BE2C (cell line): ENCODE measurements around the gene AP5Z1. TPM values are rescaled to one million over a fixed set of nuclear protein-coding genes. Genes with fewer than 3 reads are reported as not detected.

ENCODE experiments used
- DNase-seq: peaks from one replicate; pipeline ENCODE4 v3.0.0-alpha.2; 2020
- H3K27me3 ChIP-seq: fragments of 250-450 bp; sonication (Bioruptor Pico); 2 replicates; pipeline ENCODE4 v1.5.1; 2020; ENCODE audit warnings: mild to moderate bottlenecking
- H3K36me3 ChIP-seq: fragments of 250-450 bp; sonication (Bioruptor Pico); 2 replicates; pipeline ENCODE4 v1.5.1; 2020; ENCODE audit warnings: mild to moderate bottlenecking
- H3K4me1 ChIP-seq: fragments of 250-450 bp; sonication (Bioruptor Pico); 2 replicates; pipeline ENCODE4 v1.5.1; 2020
- H3K4me3 ChIP-seq: 2 replicates; pipeline ENCODE4 v1.5.1; 2011; ENCODE audit warnings: low read depth, low read length
- H3K9me3 ChIP-seq: fragments of 250-450 bp; sonication (Bioruptor Pico); 2 replicates; pipeline ENCODE4 v1.5.1; 2020
- CTCF ChIP-seq: IDR thresholded peaks from 2 replicates; pipeline ENCODE4 v1.5.1; 2012; ENCODE audit warnings: mild to moderate bottlenecking, low read depth, low read length
- polyA plus RNA-seq: library from polyadenylated mRNA; unstranded; fragments of >200 nt; gene quantifications from one replicate; pipeline ENCODE4 v1.2.1, GENCODE V29; 2012; ENCODE audit warnings: low read depth, missing spikeins; ENCODE audit not compliant: insufficient read length, insufficient read depth

AP5Z1 gene
- polyA plus RNA-seq: 37.9 TPM

GRCh38 chr7:4775250-4775847 is at the start of gene AP5Z1:
Gene AP5Z1, plus strand, starts transcription at chr7:4775623. Its CDS starts 93 bp downstream, at chr7:4775716.
- no peaks in the 10 kb centered on the region for H3K27me3 ChIP-seq
- no peak for TF ChIP-seq CTCF
- no peaks in the 10 kb centered on the region for H3K4me1 ChIP-seq
- peak; percentile 97 for DNase-seq
- H3K9me3 ChIP-seq: no peaks in the 10 kb centered on the region
- peak within 1 kb of the TSS; percentile 96 for H3K4me3 ChIP-seq
- peaks cover 2% of the 10 kb centered on the region; the same call in 1 of the 2 replicates for H3K36me3 ChIP-seq

GRCh38 chr7:4725850-4726450 is 49.5 kb upstream of the AP5Z1 start:
- H3K4me1 ChIP-seq: no peaks in the 10 kb centered on the region
- TF ChIP-seq CTCF: no peak
- no peaks in the 10 kb centered on the region for H3K9me3 ChIP-seq
- H3K36me3 ChIP-seq: peaks cover 22% of the 10 kb centered on the region
- DNase-seq: no peak
- no peaks in the 10 kb centered on the region for H3K27me3 ChIP-seq
- H3K4me3 ChIP-seq: no peak overlapping the region

GRCh38 chr7:4726566-4726965 is 48.9 kb upstream of the AP5Z1 start:
- H3K27me3 ChIP-seq: no peaks in the 10 kb centered on the region
- H3K4me1 ChIP-seq: no peaks in the 10 kb centered on the region
- no peak for TF ChIP-seq CTCF
- H3K4me3 ChIP-seq: no peak overlapping the region
- no peak for DNase-seq
- no peaks in the 10 kb centered on the region for H3K9me3 ChIP-seq
- peaks cover 22% of the 10 kb centered on the region for H3K36me3 ChIP-seq

- no peak overlapping the region for H3K4me3 ChIP-seq
- no peak for TF ChIP-seq CTCF
- H3K9me3 ChIP-seq: no peaks in the 10 kb centered on the region
- H3K4me1 ChIP-seq: no peaks in the 10 kb centered on the region
- no peaks in the 10 kb centered on the region for H3K27me3 ChIP-seq
- peaks cover 23% of the 10 kb centered on the region for H3K36me3 ChIP-seq
- DNase-seq: no peak
Observed at GRCh38 chr7:4727914-4728705, 47.3 kb upstream of the AP5Z1 start.

GRCh38 chr7:4729266-4729665 is 46.2 kb upstream of the AP5Z1 start:
- Histone ChIP-seq H3K36me3 (peaks cover 26% of the 10 kb centered on the region), H3K4me3 (no peak overlapping the region), H3K9me3 (no peaks in the 10 kb centered on the region), H3K27me3 (no peaks in the 10 kb centered on the region), H3K4me1 (no peaks in the 10 kb centered on the region)
- no peak for TF ChIP-seq CTCF
- no peak for DNase-seq

GRCh38 chr7:4730276-4730675 is 45.1 kb upstream of the AP5Z1 start:
- H3K4me3 ChIP-seq: no peak overlapping the region
- no peaks in the 10 kb centered on the region for H3K27me3 ChIP-seq
- no peaks in the 10 kb centered on the region for H3K9me3 ChIP-seq
- DNase-seq: no peak
- peaks cover 26% of the 10 kb centered on the region for H3K36me3 ChIP-seq
- H3K4me1 ChIP-seq: no peaks in the 10 kb centered on the region
- no peak for TF ChIP-seq CTCF
